Hepatocyte (in vitro differentiated cells): ENCODE data around the gene KRTAP10-5. TPM values are rescaled to one million over a fixed set of nuclear protein-coding genes. Genes with fewer than 3 reads are reported as not detected.
"Not testable (repeated sequence)": the region's sequence is repeated elsewhere in the genome, so short reads cannot be mapped to it uniquely, and the experiment has no call there.

Experiments
- DNase-seq: peaks from one replicate; pipeline ENCODE4 v3.0.0-alpha.2; 2016; ENCODE audit warnings: low spot score
- H2AFZ ChIP-seq: fragments of 200-600 bp; sonication (generic); 2 replicates; pipeline ENCODE4 v1.6.0; 2016; ENCODE audit warnings: antibody characterized with exemption, mild to moderate bottlenecking
- H3K27ac ChIP-seq: fragments of 200-600 bp; sonication (generic); 2 replicates; pipeline ENCODE4 v1.5.1; 2016; ENCODE audit warnings: mild to moderate bottlenecking
- H3K27me3 ChIP-seq: fragments of 200-600 bp; sonication (generic); 2 replicates; pipeline ENCODE4 v1.6.1; 2016
- H3K36me3 ChIP-seq: fragments of 200-600 bp; sonication (generic); replicated peaks from 2 replicates; pipeline ENCODE4 v1.5.1; 2016; ENCODE audit warnings: low read depth; ENCODE audit not compliant: insufficient read depth
- H3K4me1 ChIP-seq: fragments of 200-600 bp; sonication (generic); 2 replicates; pipeline ENCODE4 v1.5.1; 2016; ENCODE audit warnings: mild to moderate bottlenecking, moderate library complexity; ENCODE audit not compliant: insufficient read depth
- H3K4me2 ChIP-seq: fragments of 200-600 bp; sonication (generic); 2 replicates; pipeline ENCODE4 v1.6.0; 2016
- H3K4me3 ChIP-seq: fragments of 200-600 bp; sonication (generic); 2 replicates; pipeline ENCODE4 v1.5.1; 2016; ENCODE audit warnings: mild to moderate bottlenecking
- H3K79me2 ChIP-seq: fragments of 200-600 bp; sonication (generic); 2 replicates; pipeline ENCODE4 v1.6.0; 2017; ENCODE audit warnings: mild to moderate bottlenecking
- H3K9me2 ChIP-seq: fragments of 200-600 bp; sonication (generic); replicated peaks from 2 replicates; pipeline ENCODE4 v1.6.0; 2017; ENCODE audit warnings: mild to moderate bottlenecking; ENCODE audit not compliant: insufficient read depth
- H3K9me3 ChIP-seq: fragments of 200-600 bp; sonication (generic); 2 replicates; pipeline ENCODE4 v1.5.1; 2016; ENCODE audit warnings: low read depth, mild to moderate bottlenecking
- H4K20me1 ChIP-seq: fragments of 200-600 bp; sonication (generic); 2 replicates; pipeline ENCODE4 v1.6.0; 2016; ENCODE audit warnings: mild to moderate bottlenecking; ENCODE audit not compliant: insufficient read depth, poor library complexity, severe bottlenecking
- CTCF ChIP-seq: fragments of 200-600 bp; sonication (generic); IDR thresholded peaks from 2 replicates; pipeline ENCODE4 v1.5.1; 2016; ENCODE audit warnings: antibody characterized with exemption, mild to moderate bottlenecking; ENCODE audit not compliant: poor library complexity
- EZH2 ChIP-seq: fragments of 200-600 bp; sonication (generic); IDR thresholded peaks from 2 replicates; pipeline ENCODE4 v1.6.1; 2016; ENCODE audit warnings: antibody characterized with exemption, mild to moderate bottlenecking, borderline replicate concordance
- EZH2phosphoT487 ChIP-seq: fragments of 200-600 bp; sonication (generic); IDR thresholded peaks from one replicate; pipeline ENCODE4 v1.6.1; 2018; ENCODE audit warnings: antibody characterized with exemption, mild to moderate bottlenecking, low read depth, moderate library complexity; ENCODE audit not compliant: unreplicated experiment, severe bottlenecking
- WGBS: methylation state at CpG from one replicate; pipeline ENCODE4 v1.1.6; 2016; ENCODE audit warnings: low lambda C conversion rate; ENCODE audit errors: missing lambda C conversion rate; 5-methylcytosine and 5-hydroxymethylcytosine counted together
- polyA plus RNA-seq: library from polyadenylated mRNA; unstranded; fragments of >200 nt; fragmentation: Nextera tagmentation; extraction: Ambion mirVana; gene quantifications from 2 replicates; pipeline ENCODE4 v1.2.1, GENCODE V29; 2016
- total RNA-seq: library from RNA; depleted of rRNA; stranded (reverse); fragments of >200 nt; gene quantifications from 2 replicates; pipeline ENCODE4 v1.2.3, GENCODE V29; 2014

The KRTAP10-5 gene
- total and polyA plus RNA-seq, 2 experiments from 2014 or later = not detected

- Histone ChIP-seq H3K27ac (no peak overlapping the region), H2AFZ (no peak overlapping the region), H3K4me2 (no peak overlapping the region), H3K27me3 (no peaks in the 10 kb centered on the region), H4K20me1 (no peaks in the 10 kb centered on the region), H3K36me3 (no peaks in the 10 kb centered on the region), H3K4me3 (no peak overlapping the region), H3K79me2 (no peaks in the 10 kb centered on the region), H3K4me1 (peaks cover 3% of the 10 kb centered on the region), H3K9me3 (no peaks in the 10 kb centered on the region), H3K9me2 (no peaks in the 10 kb centered on the region)
- 77% methylated on average over 21 of the region's 21 CpGs for WGBS
- DNase-seq = peak; percentile 67
- TF ChIP-seq EZH2phosphoT487 (no peak), EZH2 (no peak), CTCF (no peak)
Observed at GRCh38 chr21:44574457-44575306, 5.7 kb downstream of the KRTAP10-5 start.

GRCh38 chr21:44573630-44574456, 6.6 kb downstream of the KRTAP10-5 start, which contains the start of gene KRTAP10-4:
Gene KRTAP10-4 (plus strand): TSS chr21:44573729. CDS start chr21:44573759, 30 bp downstream.
- not testable (repeated sequence) for H3K79me2 ChIP-seq, H3K27me3 ChIP-seq, H4K20me1 ChIP-seq, H2AFZ ChIP-seq, DNase-seq, H3K9me2 ChIP-seq, H3K4me1 ChIP-seq, H3K9me3 ChIP-seq, H3K4me3 ChIP-seq, H3K27ac ChIP-seq, H3K4me2 ChIP-seq, H3K36me3 ChIP-seq
- WGBS = 90% methylated on average over 21 of the region's 25 CpGs

GRCh38 chr21:44572959-44573583, 7.3 kb downstream of the KRTAP10-5 start:
- no peaks in the 10 kb centered on the region for H3K9me2 ChIP-seq
- no peak overlapping the region for H2AFZ ChIP-seq
- H3K79me2 ChIP-seq = no peaks in the 10 kb centered on the region
- H3K27ac ChIP-seq = no peak overlapping the region
- H3K27me3 ChIP-seq = no peaks in the 10 kb centered on the region
- no peaks in the 10 kb centered on the region for H3K9me3 ChIP-seq
- WGBS = 89% methylated on average over 15 of the region's 15 CpGs
- no peaks in the 10 kb centered on the region for H3K36me3 ChIP-seq
- DNase-seq = no peak
- no peak overlapping the region for H3K4me3 ChIP-seq
- peaks cover 3% of the 10 kb centered on the region for H3K4me1 ChIP-seq
- H3K4me2 ChIP-seq = no peak overlapping the region
- no peak for TF ChIP-seq EZH2
- no peak for TF ChIP-seq CTCF
- TF ChIP-seq EZH2phosphoT487 = no peak
- no peaks in the 10 kb centered on the region for H4K20me1 ChIP-seq
